ENCODE data around the gene DCN.
"Not testable (repeated sequence)": the region's sequence is repeated elsewhere in the genome, so short reads cannot be mapped to it uniquely, and the experiment has no call there.

Gene DCN

DNA sequence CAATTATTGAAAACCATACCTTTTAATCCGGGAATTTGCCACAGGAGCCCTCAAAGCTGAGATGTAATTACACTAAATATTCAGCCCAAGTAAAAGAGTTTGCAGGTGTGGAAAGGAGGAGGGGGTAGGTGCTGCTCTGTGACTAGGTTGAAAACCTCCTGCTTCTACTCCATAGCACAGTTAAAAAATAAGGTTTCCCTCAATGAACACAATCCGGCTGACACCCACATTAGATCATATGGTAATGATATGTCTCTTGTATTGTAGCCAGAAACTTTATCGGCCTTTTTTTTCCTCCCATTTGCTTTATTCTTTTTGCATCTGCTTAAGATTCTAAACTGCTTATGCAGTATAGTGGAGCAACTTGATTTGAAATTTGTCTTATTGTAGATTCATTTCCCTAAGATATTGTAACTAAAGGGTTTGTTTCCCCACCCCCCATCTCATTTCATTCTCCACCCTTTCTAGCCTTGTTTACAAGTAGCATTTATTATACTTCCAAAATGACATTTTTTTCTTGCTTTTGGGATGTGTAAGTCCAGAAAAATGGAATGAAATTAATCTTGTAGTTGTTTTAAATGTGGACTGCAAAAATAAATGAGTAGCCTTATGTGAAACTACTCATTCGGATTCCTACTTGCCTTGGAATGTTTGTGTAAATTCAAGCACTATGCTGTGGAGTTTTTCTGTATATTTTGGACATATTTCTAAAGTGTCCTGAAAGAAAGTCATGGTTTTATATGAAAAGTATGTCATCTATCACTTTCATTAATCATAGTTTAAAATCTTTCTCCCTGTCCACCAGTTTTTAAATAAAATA, at the start of gene DCN:
TSS of gene DCN (minus strand) at position 182 of the 820 bp plus-strand sequence. CDS start 4,265 bp downstream, outside the sequence.
- in situ Hi-C loops (cut with MboI; ENCODE audit: low sequenced_read_pairs) = no loop called here

DNA sequence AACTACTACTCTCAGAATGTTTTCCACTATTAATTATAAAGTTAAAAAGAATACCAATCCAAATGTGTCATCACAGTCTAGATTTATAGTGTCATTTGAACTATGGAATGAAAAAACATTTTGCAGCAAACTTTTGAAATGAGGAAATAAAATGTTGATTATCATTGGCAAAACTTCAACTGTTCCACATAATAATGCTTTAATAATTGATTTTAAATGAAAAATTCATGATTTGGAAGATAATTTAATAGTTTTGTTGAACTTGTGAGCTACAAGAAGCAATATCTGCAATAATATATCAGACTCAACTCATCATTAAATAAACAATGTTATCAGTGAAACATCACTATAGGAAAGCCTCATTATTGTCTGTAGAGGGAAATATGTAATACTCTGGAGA, 48.2 kb upstream of the DCN start:
- in situ Hi-C loops (cut with MboI; ENCODE audit: low sequenced_read_pairs) = no loop called here

DNA sequence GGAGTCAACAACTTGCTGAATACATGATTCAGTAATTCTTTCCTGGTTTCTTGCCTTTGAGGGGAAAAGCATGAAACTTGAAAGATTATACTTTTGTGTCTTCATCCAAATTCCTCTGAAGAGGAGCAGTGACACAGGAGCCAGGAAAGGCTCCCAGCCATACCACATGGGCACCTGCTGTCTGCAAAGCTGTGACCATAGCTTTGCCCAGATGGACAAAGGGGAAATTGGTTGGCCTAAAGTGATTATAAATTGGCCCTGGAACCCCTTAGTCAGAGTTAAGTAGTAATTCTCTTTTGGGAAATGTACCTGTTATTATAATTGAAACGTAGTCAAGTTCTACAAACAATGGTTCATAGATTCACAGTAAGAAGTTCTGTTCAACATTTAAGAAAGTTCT, 44.3 kb upstream of the DCN start:
- in situ Hi-C loops (cut with MboI; ENCODE audit: low sequenced_read_pairs) = no loop called here

- in situ Hi-C loops (cut with MboI; ENCODE audit: low sequenced_read_pairs) = no loop called here
These were observed 42.7 kb upstream of the DCN start for GRCh38 chr12:91225316-91225715.

- in situ Hi-C loops (cut with MboI; ENCODE audit: low sequenced_read_pairs) = no loop called here
These were observed 41.8 kb upstream of the DCN start for GRCh38 chr12:91224401-91224800.

DNA sequence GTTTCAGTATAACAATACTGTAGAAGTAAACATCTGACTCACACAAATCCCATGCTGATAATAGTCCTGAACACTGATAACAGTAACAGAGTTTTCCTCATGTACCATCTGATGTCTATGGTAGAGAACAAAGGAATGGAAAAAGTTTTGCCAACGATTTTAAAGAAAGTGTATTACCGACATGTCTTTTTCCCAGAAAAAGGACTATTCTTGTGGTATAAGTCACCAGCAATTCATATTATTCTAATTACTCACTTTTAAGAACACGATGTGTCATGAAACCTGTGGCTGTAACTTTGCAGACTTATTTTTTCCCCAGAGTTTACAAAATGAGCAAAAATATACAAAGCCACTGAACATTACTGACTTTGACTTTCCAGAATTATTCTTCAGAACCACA, 40.1 kb upstream of the DCN start:
- in situ Hi-C loops (cut with MboI; ENCODE audit: low sequenced_read_pairs) = no loop called here

DNA sequence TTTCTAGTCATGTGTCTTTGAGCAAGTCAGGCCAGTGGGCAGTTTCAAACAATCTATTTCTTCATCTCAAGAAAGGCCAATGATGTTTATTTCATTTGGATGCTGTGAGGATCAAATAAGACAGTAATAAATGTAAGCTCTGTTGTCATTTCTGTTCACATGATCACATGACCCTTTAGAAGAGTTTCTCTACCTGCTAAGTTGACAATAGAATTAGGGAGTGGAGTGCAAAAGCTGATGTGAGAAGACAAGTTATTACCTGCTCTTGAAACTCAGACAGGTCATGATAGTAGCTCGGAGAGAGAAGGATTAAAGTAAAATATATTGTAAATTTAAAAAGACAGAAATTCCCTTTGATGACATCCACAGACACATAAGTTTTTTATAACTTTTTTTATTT, 37.3 kb upstream of the DCN start:
- in situ Hi-C loops (cut with MboI; ENCODE audit: low sequenced_read_pairs) = no loop called here

DNA sequence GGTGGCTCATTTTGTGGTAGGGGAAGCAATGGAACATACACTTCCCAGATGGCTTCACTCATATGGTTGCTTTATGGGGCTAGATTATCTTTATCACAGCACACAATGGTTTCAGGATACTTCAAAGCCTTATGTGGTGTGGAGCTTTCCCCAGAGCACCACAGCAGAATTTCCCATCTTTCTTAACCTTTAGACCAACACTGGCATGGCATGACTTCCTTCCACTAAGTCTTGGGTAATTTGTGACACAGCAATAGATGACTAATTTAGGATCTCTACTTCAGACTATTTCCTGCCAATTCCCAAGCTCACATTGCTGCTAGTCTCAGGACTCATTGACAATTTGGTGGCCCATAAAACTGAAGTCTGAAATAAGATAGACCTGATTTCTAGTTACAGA, 36.9 kb upstream of the DCN start:
- in situ Hi-C loops (cut with MboI; ENCODE audit: low sequenced_read_pairs) = no loop called here

GRCh38 chr12:91216871-91217270, 34.3 kb upstream of the DCN start:
- in situ Hi-C loops (cut with MboI; ENCODE audit: low sequenced_read_pairs) = no loop called here

DNA sequence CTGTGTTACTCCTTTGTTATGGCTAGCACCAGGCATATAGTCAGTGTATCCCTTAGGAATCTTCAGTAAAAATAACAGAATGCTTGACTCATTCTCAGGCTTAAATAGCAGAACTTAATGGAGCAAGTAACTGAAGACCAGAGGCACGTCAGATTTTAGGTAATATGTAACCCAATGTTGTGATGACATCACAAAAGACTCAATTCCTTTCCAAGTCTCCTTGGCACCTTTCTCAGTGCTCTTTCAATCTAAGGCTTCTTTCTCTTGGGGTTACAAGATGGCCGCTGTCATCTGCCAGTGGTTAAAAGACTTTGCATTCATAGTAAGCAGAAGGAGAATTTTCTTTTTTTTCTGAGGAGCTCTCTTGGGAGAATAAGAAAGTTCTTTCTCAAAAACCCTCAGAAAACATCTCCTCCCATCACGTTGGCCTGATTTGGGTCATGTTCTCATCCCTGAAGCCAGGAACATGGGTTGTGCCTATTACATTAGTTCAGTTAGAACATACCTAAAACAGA, 33.4 kb upstream of the DCN start:
- in situ Hi-C loops (cut with MboI; ENCODE audit: low sequenced_read_pairs) = no loop called here

GRCh38 chr12:91211866-91212265, 29.2 kb upstream of the DCN start:
- in situ Hi-C loops (cut with MboI; ENCODE audit: low sequenced_read_pairs) = no loop called here

GRCh38 chr12:91210618-91211017, 28.0 kb upstream of the DCN start:
- in situ Hi-C loops (cut with MboI; ENCODE audit: low sequenced_read_pairs) = no loop called here

GRCh38 chr12:91210144-91210543, 27.5 kb upstream of the DCN start:
- in situ Hi-C loops (cut with MboI; ENCODE audit: low sequenced_read_pairs) = no loop called here

GRCh38 chr12:91207301-91207700, 24.7 kb upstream of the DCN start:
- in situ Hi-C loops (cut with MboI; ENCODE audit: low sequenced_read_pairs) = not testable (repeated sequence)

DNA sequence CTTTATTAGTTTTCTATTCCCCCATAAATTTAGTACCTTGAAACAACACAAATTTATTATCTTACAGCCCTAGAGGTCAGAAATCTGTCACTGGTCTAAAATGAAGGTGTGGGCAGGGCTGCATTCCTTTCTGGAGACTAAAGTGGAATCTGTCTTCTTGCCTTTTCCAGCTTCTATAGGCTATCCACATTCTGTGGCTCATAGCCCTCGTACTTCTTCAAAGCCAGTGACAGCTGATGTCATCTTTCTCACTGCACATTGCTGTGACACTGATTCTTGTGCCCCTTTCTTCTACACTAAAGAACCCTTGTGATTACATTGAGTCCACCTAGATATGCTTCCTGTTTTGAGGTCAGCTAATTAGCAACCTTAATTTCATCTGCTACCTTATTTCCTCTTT, 23.2 kb upstream of the DCN start:
- in situ Hi-C loops (cut with MboI; ENCODE audit: low sequenced_read_pairs) = no loop called here

DNA sequence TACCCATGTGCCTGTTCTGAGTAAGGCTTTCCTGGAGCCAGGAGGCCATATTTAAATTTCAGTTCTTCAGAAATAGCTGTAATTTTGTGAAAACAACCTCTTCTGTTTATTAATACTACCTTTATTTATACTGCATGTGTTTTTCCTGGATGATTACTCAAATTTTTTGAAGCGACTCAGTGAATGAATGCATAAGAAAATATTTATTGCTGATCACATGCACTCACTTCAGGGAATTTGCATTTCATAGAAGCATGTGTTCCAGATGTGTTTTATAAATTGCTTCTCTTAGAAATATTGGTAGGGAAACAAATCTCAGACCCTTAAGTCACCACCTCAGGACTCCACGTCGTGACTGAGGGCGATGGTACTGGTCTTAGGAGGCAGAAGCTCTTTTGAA, 21.8 kb upstream of the DCN start:
- in situ Hi-C loops (cut with MboI; ENCODE audit: low sequenced_read_pairs) = no loop called here

DNA sequence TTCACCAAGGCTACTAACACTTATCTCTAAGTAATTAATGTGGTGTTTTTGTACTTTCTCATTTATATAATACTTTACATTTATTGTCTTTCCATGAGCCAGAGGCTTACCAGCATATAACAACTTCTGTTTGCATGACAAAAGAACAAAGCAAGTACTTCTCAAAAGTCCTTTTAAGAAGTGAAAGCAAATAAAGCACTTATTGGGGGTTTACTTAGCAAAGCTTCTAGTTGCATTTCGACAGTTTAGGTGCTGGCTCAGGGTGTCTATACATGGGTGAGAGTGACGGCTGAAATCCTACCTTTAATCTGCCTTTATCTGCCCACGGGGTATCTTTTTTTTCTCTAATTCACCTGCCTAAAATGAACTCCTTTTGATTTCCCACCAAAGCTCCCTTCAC, 21.0 kb upstream of the DCN start:
- in situ Hi-C loops (cut with MboI; ENCODE audit: low sequenced_read_pairs) = no loop called here

GRCh38 chr12:91202390-91202789, 19.8 kb upstream of the DCN start:
- in situ Hi-C loops (cut with MboI; ENCODE audit: low sequenced_read_pairs) = no loop called here

GRCh38 chr12:91196436-91196835, 13.8 kb upstream of the DCN start:
- in situ Hi-C loops (cut with MboI; ENCODE audit: low sequenced_read_pairs) = no loop called here

GRCh38 chr12:91194500-91194899, 11.9 kb upstream of the DCN start:
- in situ Hi-C loops (cut with MboI; ENCODE audit: low sequenced_read_pairs) = no loop called here

DNA sequence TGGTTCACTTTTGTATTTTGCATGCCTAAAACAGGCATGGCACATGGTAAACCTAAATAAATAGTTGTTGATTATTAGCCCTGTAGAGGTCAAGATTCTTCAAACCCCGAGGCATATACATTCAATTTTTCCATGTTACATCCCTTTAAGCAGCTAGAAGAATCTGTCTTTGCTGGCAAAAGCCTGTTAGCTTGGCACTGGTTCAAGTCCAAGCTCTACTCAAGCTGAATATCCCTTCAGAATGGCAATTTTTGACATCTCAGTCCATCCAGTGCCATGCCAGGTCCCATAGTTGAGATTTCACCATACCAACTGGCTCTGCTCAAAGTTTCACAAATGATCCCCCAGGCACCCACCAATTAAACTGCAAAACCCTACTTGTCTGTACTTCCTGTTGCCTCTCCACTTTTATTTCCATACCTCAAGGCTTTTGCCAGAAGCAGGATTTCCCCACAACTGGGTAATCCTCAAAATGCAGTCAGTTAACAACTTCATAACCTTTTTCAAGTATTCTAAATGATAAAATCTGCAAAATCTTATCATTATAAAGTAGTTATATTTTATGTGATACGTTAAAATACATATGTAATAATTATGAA, 9.0 kb upstream of the DCN start:
- in situ Hi-C loops (cut with MboI; ENCODE audit: low sequenced_read_pairs) = no loop called here

DNA sequence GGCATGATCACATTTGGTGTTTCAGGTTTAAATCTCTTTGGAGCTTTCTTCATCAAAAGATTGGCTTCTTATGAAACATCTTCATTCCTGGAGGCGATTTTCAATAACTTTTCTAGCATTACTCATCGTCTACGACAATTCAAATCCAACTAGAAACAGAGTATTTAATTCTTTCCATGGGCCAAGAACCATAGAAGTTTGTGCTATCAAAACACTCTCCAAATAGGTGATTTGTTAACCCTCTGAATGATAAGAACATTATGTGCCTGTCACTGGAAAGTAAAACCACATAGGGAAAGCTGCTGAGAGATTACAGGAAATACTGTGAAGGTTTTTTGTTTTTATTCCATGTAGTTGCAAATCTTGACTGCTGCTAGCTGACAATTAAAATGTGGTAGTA, 6.9 kb upstream of the DCN start:
- in situ Hi-C loops (cut with MboI; ENCODE audit: low sequenced_read_pairs) = no loop called here

All from HL-60/S4 treated with phorbol 12-myristate 13-acetate at 8.2 ng/mL for 4 days and 3 days (cell line).